Activated effector memory CD4-positive, alpha-beta T cell treated with Interleukin-2 at 50 U/mL for 16 hours (primary cell): ENCODE results near the gene MKRN2OS.

ENCODE experiments used
- DNase-seq: peaks from one replicate; pipeline ENCODE4 v3.0.0-alpha.2; 2020

MKRN2OS gene

GRCh38 chr3:12545473-12545791, at the start of gene MKRN2OS:
Gene MKRN2OS, minus strand, starts transcription at chr3:12545499. Its CDS starts 35 bp downstream, at chr3:12545464.
- DNase-seq: no peak

- no peak for DNase-seq
Measured at GRCh38 chr3:12593473-12593872, 48.2 kb upstream of the MKRN2OS start.

GRCh38 chr3:12591997-12592715, 46.9 kb upstream of the MKRN2OS start:
- DNase-seq: no peak

- DNase-seq: no peak
Measured at GRCh38 chr3:12591456-12591855, 46.2 kb upstream of the MKRN2OS start.

- DNase-seq: no peak
Measured at GRCh38 chr3:12590096-12590495, 44.8 kb upstream of the MKRN2OS start.

GRCh38 chr3:12588039-12589009, 43.0 kb upstream of the MKRN2OS start:
- DNase-seq: no peak

GRCh38 chr3:12586403-12586802, 41.1 kb upstream of the MKRN2OS start:
- DNase-seq: no peak

GRCh38 chr3:12585970-12586369, 40.7 kb upstream of the MKRN2OS start:
- no peak for DNase-seq

GRCh38 chr3:12585181-12585580, 39.9 kb upstream of the MKRN2OS start:
- no peak for DNase-seq

- DNase-seq: no peak
Measured at GRCh38 chr3:12584083-12584482, 38.8 kb upstream of the MKRN2OS start.

- no peak for DNase-seq
Measured at GRCh38 chr3:12583280-12583679, 38.0 kb upstream of the MKRN2OS start.

GRCh38 chr3:12582730-12583129, 37.4 kb upstream of the MKRN2OS start:
- no peak for DNase-seq

- no peak for DNase-seq
Measured at GRCh38 chr3:12579905-12580304, 34.6 kb upstream of the MKRN2OS start.

GRCh38 chr3:12579456-12579855, 34.2 kb upstream of the MKRN2OS start:
- no peak for DNase-seq

GRCh38 chr3:12578742-12579141, 33.4 kb upstream of the MKRN2OS start:
- no peak for DNase-seq

GRCh38 chr3:12577379-12577778, 32.1 kb upstream of the MKRN2OS start:
- DNase-seq: no peak

- no peak for DNase-seq
Measured at GRCh38 chr3:12574661-12575060, 29.4 kb upstream of the MKRN2OS start.

GRCh38 chr3:12574131-12574530, 28.8 kb upstream of the MKRN2OS start:
- DNase-seq: no peak

- DNase-seq: no peak
Measured at GRCh38 chr3:12571986-12572385, 26.7 kb upstream of the MKRN2OS start.

GRCh38 chr3:12569836-12570235, 24.5 kb upstream of the MKRN2OS start:
- no peak for DNase-seq

- DNase-seq: no peak
Measured at GRCh38 chr3:12568747-12569146, 23.4 kb upstream of the MKRN2OS start.

- no peak for DNase-seq
Measured at GRCh38 chr3:12566976-12567375, 21.7 kb upstream of the MKRN2OS start.

GRCh38 chr3:12562451-12562850, 17.2 kb upstream of the MKRN2OS start:
- DNase-seq: no peak

- no peak for DNase-seq
Measured at GRCh38 chr3:12561397-12561796, 16.1 kb upstream of the MKRN2OS start.
